Peyer's patch (tissue), 4 donors: ENCODE measurements around the gene ZFY.

Source experiments
- POLR2A ChIP-seq, 2 donors: fragments of 450-650 bp; IDR thresholded peaks; one replicate each; pipeline ENCODE4 v1.5.1; 2017; ENCODE audit warnings: antibody characterized with exemption in 2 of 2, mild to moderate bottlenecking in 2 of 2, moderate library complexity in 2 of 2
- TF ChIP-seq, protein P1 (sequence below), 6 experiments: fragments of 450-650 bp in 4 of 6; fragments of 200-600 bp in 2 of 6; sonication (generic) in 1 of 6; IDR thresholded peaks; one replicate each; pipeline ENCODE4 v1.5.1; 2017 to 2019; ENCODE audit warnings: antibody characterized with exemption in 6 of 6, mild to moderate bottlenecking in 3 of 6, moderate library complexity in 1 of 6

DNA sequence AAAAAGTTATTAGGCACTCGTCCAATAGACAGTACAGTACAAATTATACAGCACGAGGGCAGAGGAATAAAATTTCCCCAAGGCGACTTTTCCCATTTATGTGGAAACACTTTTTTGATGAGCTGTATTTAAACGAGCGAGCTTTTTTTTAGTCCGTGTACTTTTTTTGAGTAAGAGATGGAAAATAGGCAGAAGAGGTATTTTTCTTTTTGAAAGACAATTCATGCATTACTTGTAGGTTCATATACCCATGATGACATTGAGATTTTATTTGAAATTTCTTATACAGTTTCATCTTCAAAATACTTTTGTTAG is 1.2 kb downstream of the ZFY start:
- no peak for TF ChIP-seq POLR2A (IDR thresholded peaks at IDR 0.05)
- TF ChIP-seq, protein P1, sequence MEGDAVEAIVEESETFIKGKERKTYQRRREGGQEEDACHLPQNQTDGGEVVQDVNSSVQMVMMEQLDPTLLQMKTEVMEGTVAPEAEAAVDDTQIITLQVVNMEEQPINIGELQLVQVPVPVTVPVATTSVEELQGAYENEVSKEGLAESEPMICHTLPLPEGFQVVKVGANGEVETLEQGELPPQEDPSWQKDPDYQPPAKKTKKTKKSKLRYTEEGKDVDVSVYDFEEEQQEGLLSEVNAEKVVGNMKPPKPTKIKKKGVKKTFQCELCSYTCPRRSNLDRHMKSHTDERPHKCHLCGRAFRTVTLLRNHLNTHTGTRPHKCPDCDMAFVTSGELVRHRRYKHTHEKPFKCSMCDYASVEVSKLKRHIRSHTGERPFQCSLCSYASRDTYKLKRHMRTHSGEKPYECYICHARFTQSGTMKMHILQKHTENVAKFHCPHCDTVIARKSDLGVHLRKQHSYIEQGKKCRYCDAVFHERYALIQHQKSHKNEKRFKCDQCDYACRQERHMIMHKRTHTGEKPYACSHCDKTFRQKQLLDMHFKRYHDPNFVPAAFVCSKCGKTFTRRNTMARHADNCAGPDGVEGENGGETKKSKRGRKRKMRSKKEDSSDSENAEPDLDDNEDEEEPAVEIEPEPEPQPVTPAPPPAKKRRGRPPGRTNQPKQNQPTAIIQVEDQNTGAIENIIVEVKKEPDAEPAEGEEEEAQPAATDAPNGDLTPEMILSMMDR (IDR thresholded peaks at IDR 0.05) = no peak
